GM18498 (cell line): Measurements from ENCODE around the gene KRTAP9-8.
"Not testable (repeated sequence)": the region's sequence is repeated elsewhere in the genome, so short reads cannot be mapped to it uniquely, and the experiment has no call there.

ENCODE experiments used
- ATAC-seq: cut with Tn5 transposase; IDR thresholded peaks from one replicate; pipeline ENCODE4 v1.9.1; 2021; ENCODE audit warnings: mild to moderate bottlenecking, moderate library complexity; ENCODE audit not compliant: unreplicated experiment

KRTAP9-8 gene

GRCh38 chr17:41255381-41256290 is 17.8 kb downstream of the KRTAP9-8 start, which contains the start of gene KRTAP9-9:
Gene KRTAP9-9 (plus strand): TSS chr17:41255384.
- not testable (repeated sequence) for ATAC-seq

- ATAC-seq, result no peak
Observed at GRCh38 chr17:41256291-41256685, 18.5 kb downstream of the KRTAP9-8 start.

GRCh38 chr17:41258406-41258805 is 20.6 kb downstream of the KRTAP9-8 start:
- ATAC-seq, result no peak

GRCh38 chr17:41263212-41263611 is 25.4 kb downstream of the KRTAP9-8 start:
- ATAC-seq, result no peak

- no peak for ATAC-seq
Observed at GRCh38 chr17:41264599-41264998, 26.8 kb downstream of the KRTAP9-8 start.

GRCh38 chr17:41265078-41265477 is 27.3 kb downstream of the KRTAP9-8 start, which contains the start of gene KRTAP9-6:
Gene KRTAP9-6 (plus strand): TSS chr17:41265378. CDS start chr17:41265378, 0 bp downstream.
- no peak for ATAC-seq

- ATAC-seq, result no peak
Observed at GRCh38 chr17:41267711-41268110, 29.9 kb downstream of the KRTAP9-8 start.

GRCh38 chr17:41271323-41271722 is 33.5 kb downstream of the KRTAP9-8 start:
- ATAC-seq, result not testable (repeated sequence)

GRCh38 chr17:41271858-41272257 is 34.1 kb downstream of the KRTAP9-8 start:
- no peak for ATAC-seq

- not testable (repeated sequence) for ATAC-seq
Observed at GRCh38 chr17:41275648-41276190, 37.9 kb downstream of the KRTAP9-8 start, which contains the start of gene KRTAP9-7. Gene KRTAP9-7 (plus strand): TSS chr17:41275698. CDS start chr17:41275698, 0 bp downstream.

- no peak for ATAC-seq
Observed at GRCh38 chr17:41278176-41278955, 40.6 kb downstream of the KRTAP9-8 start.

- no peak for ATAC-seq
Observed at GRCh38 chr17:41284043-41284442, 46.2 kb downstream of the KRTAP9-8 start.

GRCh38 chr17:41284546-41284945 is 46.7 kb downstream of the KRTAP9-8 start:
- no peak for ATAC-seq

GRCh38 chr17:41287050-41287449 is 49.3 kb downstream of the KRTAP9-8 start:
- no peak for ATAC-seq
